Karpas-422 (cell line): ENCODE data around the gene BCL11B. TPM values are rescaled to one million over a fixed set of nuclear protein-coding genes. Genes with fewer than 3 reads are reported as not detected.

Experiments used
- DNase-seq: peaks from one replicate; pipeline ENCODE4 v3.0.0-alpha.2; 2015
- H2AFZ ChIP-seq: fragments of 200-600 bp; sonication (generic); 2 replicates; pipeline ENCODE4 v1.6.1; 2014; ENCODE audit warnings: antibody characterized with exemption, low read length, mixed read lengths
- H3K27ac ChIP-seq: fragments of 200-600 bp; sonication (generic); 2 replicates; pipeline ENCODE4 v1.5.1; 2014; ENCODE audit warnings: mild to moderate bottlenecking, low read length, moderate library complexity
- H3K27me3 ChIP-seq: fragments of 200-600 bp; sonication (generic); 2 replicates; pipeline ENCODE4 v1.6.1; 2014; ENCODE audit warnings: low read length, mixed read lengths
- H3K36me3 ChIP-seq: fragments of 200-600 bp; sonication (generic); 2 replicates; pipeline ENCODE4 v1.6.1; 2014; ENCODE audit warnings: low read length, mixed read lengths; ENCODE audit not compliant: insufficient read depth
- H3K4me1 ChIP-seq: fragments of 200-600 bp; sonication (generic); 2 replicates; pipeline ENCODE4 v1.6.1; 2014; ENCODE audit warnings: mild to moderate bottlenecking, low read length, mixed read lengths
- H3K4me2 ChIP-seq: fragments of 200-600 bp; sonication (generic); 2 replicates; pipeline ENCODE4 v1.6.1; 2014; ENCODE audit warnings: low read length, low read depth, mild to moderate bottlenecking; ENCODE audit not compliant: poor library complexity, severe bottlenecking
- H3K4me3 ChIP-seq: fragments of 200-600 bp; sonication (generic); 2 replicates; pipeline ENCODE4 v1.5.1; 2014; ENCODE audit warnings: mild to moderate bottlenecking, antibody characterized with exemption, low read length, mixed read lengths
- H3K79me2 ChIP-seq: fragments of 200-600 bp; sonication (generic); 2 replicates; pipeline ENCODE4 v1.6.1; 2014; ENCODE audit warnings: mild to moderate bottlenecking, low read length, mixed read lengths
- H3K9ac ChIP-seq: fragments of 200-600 bp; sonication (generic); 2 replicates; pipeline ENCODE4 v1.6.0; 2014; ENCODE audit warnings: low read length
- H3K9me2 ChIP-seq: fragments of 200-600 bp; sonication (generic), shearing (Covaris generic); replicated peaks from 2 replicates; pipeline ENCODE4 v1.6.0; 2014; ENCODE audit warnings: mild to moderate bottlenecking, low read length, moderate library complexity; ENCODE audit not compliant: insufficient read depth
- H3K9me3 ChIP-seq: fragments of 300-700, 200-600 bp; sonication (generic); 2 replicates; pipeline ENCODE4 v1.6.1; 2014; ENCODE audit warnings: low read length, mixed read lengths
- H4K20me1 ChIP-seq: fragments of 200-600 bp; sonication (generic); 2 replicates; pipeline ENCODE4 v1.6.1; 2014; ENCODE audit warnings: mild to moderate bottlenecking, antibody characterized with exemption, low read length, low read depth; ENCODE audit not compliant: insufficient read depth
- total RNA-seq: library from RNA; depleted of rRNA; stranded (reverse); fragments of >200 nt; shearing (Covaris generic); gene quantifications from 2 replicates; pipeline ENCODE4 v1.2.3, GENCODE V29; 2014; ENCODE audit warnings: low replicate concordance

BCL11B gene
- total RNA-seq, 1 experiment from 2014 or later = not detected

GRCh38 chr14:99212646-99213045, 59.4 kb downstream of the BCL11B start:
- H2AFZ ChIP-seq = no peak overlapping the region

GRCh38 chr14:99212199-99212598, 59.8 kb downstream of the BCL11B start:
- Histone ChIP-seq H4K20me1 (no peaks in the 10 kb centered on the region), H3K4me1 (no peaks in the 10 kb centered on the region), H3K9me2 (no peaks in the 10 kb centered on the region), H3K4me3 (no peak overlapping the region), H3K9ac (no peak overlapping the region), H2AFZ (no peak overlapping the region), H3K27ac (no peak overlapping the region), H3K27me3 (no peaks in the 10 kb centered on the region), H3K36me3 (no peaks in the 10 kb centered on the region), H3K79me2 (no peaks in the 10 kb centered on the region), H3K9me3 (no peaks in the 10 kb centered on the region), H3K4me2 (no peak overlapping the region)
- no peak for DNase-seq

More at GRCh38 chr14:99212646-99213045, 59.4 kb downstream of the BCL11B start:
- Histone ChIP-seq H4K20me1 (no peaks in the 10 kb centered on the region), H3K27me3 (no peaks in the 10 kb centered on the region), H3K4me1 (no peaks in the 10 kb centered on the region), H3K9me2 (no peaks in the 10 kb centered on the region), H3K4me3 (no peak overlapping the region), H3K9ac (no peak overlapping the region), H3K9me3 (no peaks in the 10 kb centered on the region), H3K36me3 (no peaks in the 10 kb centered on the region), H3K27ac (no peak overlapping the region), H3K79me2 (no peaks in the 10 kb centered on the region), H3K4me2 (no peak overlapping the region)
- no peak for DNase-seq

- Histone ChIP-seq H3K4me2 (no peak overlapping the region), H3K9me2 (no peaks in the 10 kb centered on the region), H3K36me3 (no peaks in the 10 kb centered on the region), H2AFZ (no peak overlapping the region), H3K4me3 (no peak overlapping the region), H3K9ac (no peak overlapping the region), H3K79me2 (no peaks in the 10 kb centered on the region), H4K20me1 (no peaks in the 10 kb centered on the region), H3K4me1 (no peaks in the 10 kb centered on the region), H3K9me3 (no peaks in the 10 kb centered on the region), H3K27me3 (no peaks in the 10 kb centered on the region), H3K27ac (no peak overlapping the region)
- DNase-seq = no peak
These were observed 60.6 kb downstream of the BCL11B start for GRCh38 chr14:99211410-99211809.

GRCh38 chr14:99210333-99210732, 61.7 kb downstream of the BCL11B start:
- no peaks in the 10 kb centered on the region for H3K4me1 ChIP-seq

GRCh38 chr14:99209409-99209808, 62.6 kb downstream of the BCL11B start:
- Histone ChIP-seq H3K79me2 (no peaks in the 10 kb centered on the region), H2AFZ (no peak overlapping the region), H3K27ac (no peak overlapping the region), H3K4me3 (no peak overlapping the region), H3K4me1 (no peaks in the 10 kb centered on the region), H3K36me3 (no peaks in the 10 kb centered on the region), H3K27me3 (no peaks in the 10 kb centered on the region), H3K4me2 (no peak overlapping the region), H3K9me3 (no peaks in the 10 kb centered on the region), H3K9me2 (no peaks in the 10 kb centered on the region), H4K20me1 (no peaks in the 10 kb centered on the region), H3K9ac (no peak overlapping the region)
- DNase-seq = no peak

More at GRCh38 chr14:99210333-99210732, 61.7 kb downstream of the BCL11B start:
- no peaks in the 10 kb centered on the region for H3K27me3 ChIP-seq
- H3K4me2 ChIP-seq = no peak overlapping the region
- H3K4me3 ChIP-seq = no peak overlapping the region
- H3K9ac ChIP-seq = no peak overlapping the region
- no peaks in the 10 kb centered on the region for H3K36me3 ChIP-seq
- H3K9me3 ChIP-seq = no peaks in the 10 kb centered on the region
- H2AFZ ChIP-seq = no peak overlapping the region
- no peak overlapping the region for H3K27ac ChIP-seq
- H4K20me1 ChIP-seq = no peaks in the 10 kb centered on the region
- DNase-seq = no peak
- H3K79me2 ChIP-seq = no peaks in the 10 kb centered on the region
- H3K9me2 ChIP-seq = no peaks in the 10 kb centered on the region

GRCh38 chr14:99208318-99208717, 63.7 kb downstream of the BCL11B start:
- DNase-seq = no peak
- Histone ChIP-seq H2AFZ (no peak overlapping the region), H3K9ac (no peak overlapping the region), H3K4me1 (no peaks in the 10 kb centered on the region), H3K4me2 (no peak overlapping the region), H3K4me3 (no peak overlapping the region), H3K27ac (no peak overlapping the region), H3K79me2 (no peaks in the 10 kb centered on the region), H4K20me1 (no peaks in the 10 kb centered on the region), H3K9me3 (no peaks in the 10 kb centered on the region), H3K36me3 (no peaks in the 10 kb centered on the region), H3K9me2 (no peaks in the 10 kb centered on the region), H3K27me3 (no peaks in the 10 kb centered on the region)

- Histone ChIP-seq H3K9me2 (no peaks in the 10 kb centered on the region), H2AFZ (no peak overlapping the region), H3K4me3 (no peak overlapping the region), H3K4me1 (no peaks in the 10 kb centered on the region), H3K27me3 (no peaks in the 10 kb centered on the region), H3K36me3 (no peaks in the 10 kb centered on the region), H4K20me1 (no peaks in the 10 kb centered on the region), H3K79me2 (no peaks in the 10 kb centered on the region), H3K9ac (no peak overlapping the region), H3K4me2 (no peak overlapping the region), H3K9me3 (no peaks in the 10 kb centered on the region), H3K27ac (no peak overlapping the region)
- no peak for DNase-seq
These were observed 64.5 kb downstream of the BCL11B start for GRCh38 chr14:99207456-99207855.

GRCh38 chr14:99206090-99206489, 65.9 kb downstream of the BCL11B start:
- no peaks in the 10 kb centered on the region for H4K20me1 ChIP-seq
- no peak overlapping the region for H3K9ac ChIP-seq
- no peaks in the 10 kb centered on the region for H3K9me2 ChIP-seq
- no peak overlapping the region for H3K4me2 ChIP-seq
- H3K27me3 ChIP-seq = no peaks in the 10 kb centered on the region
- H3K79me2 ChIP-seq = no peaks in the 10 kb centered on the region
- DNase-seq = no peak
- no peak overlapping the region for H3K27ac ChIP-seq
- no peaks in the 10 kb centered on the region for H3K36me3 ChIP-seq
- H3K9me3 ChIP-seq = no peaks in the 10 kb centered on the region
- no peak overlapping the region for H2AFZ ChIP-seq
- H3K4me1 ChIP-seq = no peaks in the 10 kb centered on the region
- H3K4me3 ChIP-seq = no peak overlapping the region
